ENCODE data around the gene SLC6A17.

GRCh38 chr1:110205591-110206155 is 55.4 kb downstream of the SLC6A17 start:
- TF ChIP-seq CTCF (IDR thresholded peaks at IDR 0.05) (no peak), POLR2AphosphoS5 (IDR thresholded peaks at IDR 0.05; ENCODE audit: insufficient read depth in 1 of 2, low read depth in 1 of 2) (no peak)
